Cardiac fibroblast (primary cell): ENCODE results near the gene NFAT5.
A peak's percentile ranks its signal among the peaks of the same experiment; 100 is the strongest.
"Not testable (repeated sequence)": the region's sequence is repeated elsewhere in the genome, so short reads cannot be mapped to it uniquely, and the experiment has no call there.

Source experiments
- DNase-seq, 2 donors: peaks; one replicate each; pipeline versions ENCODE4 v3.0.0 to v3.0.0-alpha.2; 2010; ENCODE audit warnings: low read depth in 2 of 2
- H3K4me3 ChIP-seq, 2 donors: replicated peaks in 1 of 2; 1 replicate in 1 of 2; 2 replicates in 1 of 2; pipeline ENCODE4 v1.5.1; 2011; ENCODE audit warnings: low read depth in 2 of 2, low read length in 2 of 2, mild to moderate bottlenecking in 2 of 2, moderate library complexity in 1 of 2
- TF ChIP-seq, protein P1 (sequence below): IDR thresholded peaks from one replicate; pipeline ENCODE4 v1.5.1; 2011; ENCODE audit warnings: low read depth, mild to moderate bottlenecking, low read length, inconsistent platforms

NFAT5 gene

DNA sequence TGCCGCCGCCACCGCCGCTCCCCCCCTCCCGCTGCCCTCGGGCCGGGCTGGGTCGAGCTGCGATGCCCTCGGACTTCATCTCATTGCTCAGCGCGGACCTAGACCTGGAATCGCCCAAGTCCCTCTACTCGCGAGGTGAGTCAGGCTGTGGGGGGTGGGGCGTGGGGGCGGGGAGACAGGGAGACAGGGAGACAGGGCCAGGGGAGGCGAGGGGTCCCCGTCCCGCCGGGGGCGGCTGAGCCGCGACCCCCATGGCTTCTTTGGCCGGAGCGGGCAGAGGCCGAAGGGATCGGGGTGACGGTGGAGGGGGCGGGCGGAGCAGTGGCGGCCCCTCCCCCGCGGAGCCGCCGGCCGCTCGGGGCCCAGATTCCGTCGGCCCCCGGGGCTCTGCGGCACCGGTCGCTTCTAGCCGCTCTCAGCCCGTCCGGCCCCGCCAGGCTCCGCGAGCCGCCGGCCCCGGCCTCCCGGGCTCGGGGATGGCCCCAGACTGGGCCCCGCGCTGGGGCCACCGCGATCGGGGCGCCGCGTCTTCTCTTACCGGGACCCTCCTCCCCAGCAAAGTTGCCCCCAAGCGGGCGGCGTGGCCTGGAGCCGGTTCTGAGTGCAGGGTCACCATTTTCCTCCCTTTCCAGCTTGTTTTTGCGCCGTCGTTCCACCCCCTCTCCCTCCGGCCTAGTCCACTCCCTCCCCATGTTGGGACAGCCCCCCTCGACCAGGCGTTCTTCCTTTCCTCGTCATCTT lies 644 bp downstream of the NFAT5 start:
- DNase-seq, result peak; percentile 74 to 76
- TF ChIP-seq, protein P1, sequence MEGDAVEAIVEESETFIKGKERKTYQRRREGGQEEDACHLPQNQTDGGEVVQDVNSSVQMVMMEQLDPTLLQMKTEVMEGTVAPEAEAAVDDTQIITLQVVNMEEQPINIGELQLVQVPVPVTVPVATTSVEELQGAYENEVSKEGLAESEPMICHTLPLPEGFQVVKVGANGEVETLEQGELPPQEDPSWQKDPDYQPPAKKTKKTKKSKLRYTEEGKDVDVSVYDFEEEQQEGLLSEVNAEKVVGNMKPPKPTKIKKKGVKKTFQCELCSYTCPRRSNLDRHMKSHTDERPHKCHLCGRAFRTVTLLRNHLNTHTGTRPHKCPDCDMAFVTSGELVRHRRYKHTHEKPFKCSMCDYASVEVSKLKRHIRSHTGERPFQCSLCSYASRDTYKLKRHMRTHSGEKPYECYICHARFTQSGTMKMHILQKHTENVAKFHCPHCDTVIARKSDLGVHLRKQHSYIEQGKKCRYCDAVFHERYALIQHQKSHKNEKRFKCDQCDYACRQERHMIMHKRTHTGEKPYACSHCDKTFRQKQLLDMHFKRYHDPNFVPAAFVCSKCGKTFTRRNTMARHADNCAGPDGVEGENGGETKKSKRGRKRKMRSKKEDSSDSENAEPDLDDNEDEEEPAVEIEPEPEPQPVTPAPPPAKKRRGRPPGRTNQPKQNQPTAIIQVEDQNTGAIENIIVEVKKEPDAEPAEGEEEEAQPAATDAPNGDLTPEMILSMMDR, result no peak
- peak overlapping the region; percentile 83 to 94 for H3K4me3 ChIP-seq

DNA sequence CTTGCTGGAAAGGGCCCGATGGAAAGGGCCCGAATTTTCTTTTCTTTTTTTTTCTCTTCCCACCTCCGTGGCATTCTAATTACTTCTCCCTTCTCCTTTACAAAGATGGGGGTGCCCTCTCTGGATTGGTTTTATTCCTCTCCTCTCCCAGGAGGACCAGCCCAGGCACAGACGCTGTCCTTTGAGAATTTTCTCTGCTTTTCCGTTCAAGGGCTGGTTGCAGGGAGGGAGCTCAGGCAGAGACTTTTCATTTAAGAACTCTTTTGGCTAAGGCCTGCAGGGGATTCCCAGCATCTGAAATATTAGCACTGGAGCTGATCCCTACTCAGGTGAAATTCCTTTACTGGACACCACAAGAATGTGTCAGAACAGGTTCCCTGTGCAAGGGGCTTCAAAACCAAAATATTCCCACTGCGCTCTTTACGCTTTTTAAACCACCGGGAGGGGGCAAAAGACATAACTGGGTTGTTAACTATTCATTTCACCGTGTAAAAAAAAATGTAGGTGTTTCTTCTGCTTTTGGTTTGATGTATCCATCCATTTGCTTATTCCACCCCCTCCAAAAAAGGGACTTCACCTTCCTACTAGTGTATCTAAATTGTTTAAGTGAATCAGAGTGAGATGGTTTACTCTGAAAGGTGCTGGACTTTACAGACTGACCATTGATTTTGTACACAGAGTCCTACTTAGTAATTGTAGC lies 1.4 kb downstream of the NFAT5 start:
- DNase-seq, result peak in 1 of 2 donors; percentile 54
- TF ChIP-seq, protein P1, result peak; percentile 21
- peak overlapping the region; percentile 83 to 94 for H3K4me3 ChIP-seq

DNA sequence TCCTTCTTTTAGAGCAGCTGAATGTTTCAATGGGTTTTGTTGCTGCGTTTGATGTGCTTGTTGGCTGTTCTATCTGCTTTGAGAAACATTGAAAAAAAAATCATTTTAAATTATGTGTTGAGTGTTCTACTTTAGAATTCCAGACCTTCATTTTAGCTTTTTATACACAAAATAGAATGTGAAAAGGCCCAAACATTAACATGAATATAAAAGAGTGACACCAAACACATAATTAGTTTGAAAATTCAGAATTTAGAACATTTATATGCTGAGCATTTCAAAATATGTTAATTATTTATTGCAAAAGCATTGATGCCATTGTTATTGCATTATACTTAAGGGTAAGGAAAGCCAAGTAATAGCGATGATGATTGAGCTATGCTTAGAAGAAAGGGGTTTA lies 2.9 kb downstream of the NFAT5 start:
- TF ChIP-seq, protein P1, result no peak
- H3K4me3 ChIP-seq, result no peak overlapping the region
- no peak for DNase-seq

DNA sequence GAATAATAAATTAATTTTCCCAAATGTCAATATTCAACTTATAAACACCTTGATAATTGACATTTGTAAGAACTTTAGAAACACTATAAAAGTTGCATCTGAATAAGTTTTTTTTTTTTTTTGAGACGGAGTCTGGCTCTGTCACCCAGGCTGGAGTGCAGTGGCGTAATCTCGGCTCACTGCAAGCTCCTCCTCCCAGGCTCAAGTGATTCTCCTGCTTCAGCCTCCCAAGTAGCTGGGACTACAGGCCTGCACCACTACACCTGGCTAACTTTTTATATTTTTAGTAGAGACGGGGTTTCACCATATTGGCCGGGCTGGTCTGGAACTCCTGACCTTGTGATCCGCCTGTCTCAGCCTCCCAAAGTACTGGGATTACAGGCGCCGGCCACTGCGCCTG lies 13.0 kb downstream of the NFAT5 start:
- not testable (repeated sequence) for DNase-seq, H3K4me3 ChIP-seq

DNA sequence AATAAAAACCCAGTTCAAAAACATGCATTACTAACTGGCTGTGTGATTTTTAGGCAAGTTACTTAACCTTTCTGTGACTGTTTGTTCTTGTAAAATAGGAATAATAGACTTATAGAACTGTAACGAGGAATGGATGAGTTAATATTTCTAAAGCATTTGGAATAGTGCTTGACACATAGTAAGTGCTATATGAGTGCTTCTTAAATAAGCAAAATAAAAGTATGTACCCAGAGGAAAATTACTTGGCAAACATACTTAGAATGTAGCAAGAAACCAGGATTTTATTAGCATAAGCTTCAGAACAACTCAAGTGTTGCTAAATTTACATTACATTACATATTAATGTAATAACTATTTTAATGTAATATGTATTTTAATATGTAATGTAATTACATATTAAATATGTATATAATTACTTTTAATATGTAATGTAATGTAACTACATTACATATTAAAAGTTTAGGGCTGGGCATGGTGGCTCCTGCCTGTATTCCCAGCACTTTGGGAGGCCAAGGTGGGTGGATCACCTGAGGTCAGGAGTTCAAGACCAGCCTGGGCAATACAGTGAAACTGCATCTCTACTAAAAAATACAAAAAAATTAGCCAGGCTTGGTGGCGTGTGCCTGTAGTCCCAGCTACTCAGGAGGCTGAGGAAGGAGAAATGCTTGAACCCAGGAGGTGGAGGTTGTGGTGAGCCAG lies 14.2 kb downstream of the NFAT5 start:
- DNase-seq, result no peak
- TF ChIP-seq, protein P1, result no peak

DNA sequence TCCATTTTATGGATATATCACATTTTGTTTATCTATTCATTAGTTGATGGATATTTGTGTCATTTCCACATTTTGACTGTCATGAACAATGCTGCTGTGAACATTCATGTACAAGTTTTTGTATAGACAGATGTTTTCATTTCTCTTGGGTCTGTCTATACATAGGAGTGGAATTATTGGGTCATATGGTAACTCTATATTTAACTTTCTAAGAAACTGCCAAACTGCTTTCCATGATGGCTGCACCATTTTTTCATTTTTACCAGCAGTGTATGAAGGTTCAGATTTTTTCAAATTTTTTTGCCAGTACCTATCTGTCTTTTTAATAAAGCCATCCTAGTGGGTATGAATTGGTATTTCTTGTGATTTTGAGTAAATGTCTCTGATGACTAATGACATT lies 15.5 kb downstream of the NFAT5 start:
- no peak for DNase-seq
- TF ChIP-seq, protein P1, result no peak
- H3K4me3 ChIP-seq, result no peak overlapping the region

More for the DNA sequence above, 14.2 kb downstream of the NFAT5 start:
- no peak overlapping the region for H3K4me3 ChIP-seq

DNA sequence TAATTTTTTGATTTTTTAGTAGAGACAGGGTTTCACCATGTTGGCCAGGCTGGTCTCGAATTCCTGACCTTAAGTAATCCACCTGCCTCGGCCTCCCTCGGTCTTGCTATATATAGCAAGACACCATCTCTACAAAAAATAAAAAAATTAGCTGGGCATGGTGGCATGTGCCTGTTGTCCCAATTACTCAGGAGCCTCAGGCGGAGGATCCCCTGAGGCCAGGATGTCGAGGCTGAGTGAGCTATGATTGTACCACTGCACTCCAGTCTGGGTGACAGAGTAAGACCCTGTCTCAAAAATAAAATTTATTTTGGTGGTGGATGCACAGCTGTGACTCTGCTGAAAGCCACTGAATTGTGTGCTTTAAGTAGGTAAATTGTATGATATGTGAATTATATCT lies 18.7 kb downstream of the NFAT5 start:
- not testable (repeated sequence) for DNase-seq, H3K4me3 ChIP-seq
